Natural killer cell (primary cell): ENCODE data around the gene LETM1. TPM values are rescaled to one million over a fixed set of nuclear protein-coding genes. Genes with fewer than 3 reads are reported as not detected.
A peak's percentile ranks its signal among the peaks of the same experiment; 100 is the strongest.

Source experiments
- ATAC-seq, 3 donors: fragments of 150-1000 bp in 2 of 3; fragments of 200-7000 bp in 1 of 3; cut with Tn5 transposase; 1 replicate in 1 of 3; 2 replicates in 2 of 3; pipeline ENCODE4 v1.10.0; 2021; ENCODE audit warnings: mild to moderate bottlenecking in 2 of 3, moderate library complexity in 2 of 3
- DNase-seq, 2 donors: peaks; one replicate each; pipeline versions ENCODE4 v3.0.0 to v3.0.0-alpha.2; 2013 to 2021; ENCODE audit warnings: mixed read lengths in 1 of 2
- H3K27ac ChIP-seq: one replicate; pipeline ENCODE4 v1.5.1; 2013; ENCODE audit warnings: mild to moderate bottlenecking, low read length
- H3K27me3 ChIP-seq: one replicate; pipeline ENCODE4 v1.6.1; 2013; ENCODE audit warnings: low read length; ENCODE audit not compliant: control insufficient read depth, insufficient read depth
- H3K36me3 ChIP-seq: one replicate; pipeline ENCODE4 v1.6.1; 2013; ENCODE audit warnings: low read length; ENCODE audit not compliant: control insufficient read depth, insufficient read depth
- H3K4me1 ChIP-seq: one replicate; pipeline ENCODE4 v1.6.1; 2013; ENCODE audit warnings: low read length; ENCODE audit not compliant: control insufficient read depth, insufficient read depth
- H3K4me3 ChIP-seq: one replicate; pipeline ENCODE4 v1.5.1; 2013; ENCODE audit warnings: low read length
- H3K9me3 ChIP-seq: one replicate; pipeline ENCODE4 v1.6.1; 2013; ENCODE audit warnings: low read length; ENCODE audit not compliant: control insufficient read depth, insufficient read depth
- H3K27ac Mint-ChIP-seq, 2 donors: one replicate each; pipeline ENCODE4 v1.8.0; 2022; ENCODE audit warnings: mild to moderate bottlenecking in 2 of 2, mixed read lengths in 2 of 2, moderate library complexity in 1 of 2
- H3K27me3 Mint-ChIP-seq, 2 donors: one replicate each; pipeline ENCODE4 v1.8.0; 2022; ENCODE audit warnings: low read depth in 2 of 2, mixed read lengths in 2 of 2
- H3K36me3 Mint-ChIP-seq: one replicate; pipeline ENCODE4 v1.8.0; 2022; ENCODE audit warnings: mixed read lengths
- H3K4me1 Mint-ChIP-seq, 2 donors: one replicate each; pipeline ENCODE4 v1.8.0; 2022; ENCODE audit warnings: mixed read lengths in 2 of 2
- H3K4me3 Mint-ChIP-seq: one replicate; pipeline ENCODE4 v1.8.0; 2022; ENCODE audit warnings: mild to moderate bottlenecking, moderate library complexity, mixed read lengths
- H3K9me3 Mint-ChIP-seq, 2 donors: one replicate each; pipeline ENCODE4 v1.8.0; 2022; ENCODE audit warnings: mixed read lengths in 2 of 2
- CTCF ChIP-seq: fragments of 200-600 bp; IDR thresholded peaks from one replicate; pipeline ENCODE4 v1.8.0; 2022; ENCODE audit warnings: antibody characterized with exemption
- WGBS: methylation state at CpG from one replicate; pipeline ENCODE4 v1.1.7; 2013; ENCODE audit warnings: missing lambda C conversion rate; ENCODE audit not compliant: insufficient coverage; 5-methylcytosine and 5-hydroxymethylcytosine counted together
- intact Hi-C: fragments of 100-400 bp; cut with micrococcal nuclease; formaldehyde crosslinking; loops from one replicate; pipeline ENCODE4 v1.14.2; 2022
- total RNA-seq, 4 donors: library from RNA; stranded (reverse); fragments of 120-200 nt in 1 of 4; gene quantifications; one replicate each; pipeline versions ENCODE4 v1.2.3 to v1.2.4, GENCODE V29; 2013 to 2022

Gene LETM1
- total RNA-seq, 3 donors from 2014 or later (not counting 1 experiment from before 2014, with no cell fraction given), result 40.4 to 56.5 (median 55.7) TPM

GRCh38 chr4:1873291-1873690, 17.3 kb upstream of the LETM1 start:
- intact Hi-C loops, result no loop called here
- Mint-ChIP-seq H3K4me1 (peaks cover 18 to 26% of the 10 kb centered on the region in 2 donors), H3K36me3 (no peaks in the 10 kb centered on the region), H3K27ac (peak overlapping the region in 1 of 2 donors; percentile 85), H3K9me3 (no peaks in the 10 kb centered on the region), H3K4me3 (peak overlapping the region; percentile 84), H3K27me3 (no peaks in the 10 kb centered on the region)
- Histone ChIP-seq H3K27me3 (no peaks in the 10 kb centered on the region), H3K36me3 (no peaks in the 10 kb centered on the region), H3K4me1 (peaks cover 19% of the 10 kb centered on the region), H3K27ac (no peak overlapping the region), H3K4me3 (no peak overlapping the region), H3K9me3 (no peaks in the 10 kb centered on the region)
- no peak for ATAC-seq
- TF ChIP-seq CTCF, result no peak
- 85% methylated on average over 4 of the region's 4 CpGs for WGBS
- no peak for DNase-seq

GRCh38 chr4:1872870-1873269, 16.9 kb upstream of the LETM1 start:
- intact Hi-C loops, result no loop called here
- Histone ChIP-seq H3K27ac (no peak overlapping the region), H3K9me3 (no peaks in the 10 kb centered on the region), H3K36me3 (no peaks in the 10 kb centered on the region), H3K27me3 (no peaks in the 10 kb centered on the region), H3K4me1 (peaks cover 19% of the 10 kb centered on the region), H3K4me3 (no peak overlapping the region)
- H3K27me3 Mint-ChIP-seq, result no peaks in the 10 kb centered on the region
- no peaks in the 10 kb centered on the region for H3K9me3 Mint-ChIP-seq
- H3K36me3 Mint-ChIP-seq, result no peaks in the 10 kb centered on the region
- peak in 1 of 2 donors; percentile 51 for DNase-seq
- no peak for ATAC-seq
- peaks cover 18 to 26% of the 10 kb centered on the region in 2 donors for H3K4me1 Mint-ChIP-seq
- peak overlapping the region; percentile 76 to 85 for H3K27ac Mint-ChIP-seq
- no peak for TF ChIP-seq CTCF
- peak overlapping the region; percentile 84 for H3K4me3 Mint-ChIP-seq
- 75% methylated on average over 2 of the region's 3 CpGs for WGBS

GRCh38 chr4:1871471-1872021, 15.6 kb upstream of the LETM1 start:
- Mint-ChIP-seq H3K27me3 (no peaks in the 10 kb centered on the region), H3K4me3 (no peak overlapping the region), H3K27ac (no peak overlapping the region), H3K4me1 (peaks cover 18 to 20% of the 10 kb centered on the region in 2 donors), H3K9me3 (no peaks in the 10 kb centered on the region), H3K36me3 (no peaks in the 10 kb centered on the region)
- peak; percentile 40 to 45 for DNase-seq
- TF ChIP-seq CTCF, result no peak
- peak in 1 of 3 donors; percentile 6 for ATAC-seq
- intact Hi-C loops, result loop anchor here (2.0 kb wide), 1 partner anchor 15 kb away; the partner anchor contains the start of gene LETM1
- Histone ChIP-seq H3K27ac (no peak overlapping the region), H3K36me3 (no peaks in the 10 kb centered on the region), H3K4me1 (peaks cover 19% of the 10 kb centered on the region), H3K4me3 (peak overlapping the region; percentile 26), H3K27me3 (no peaks in the 10 kb centered on the region), H3K9me3 (no peaks in the 10 kb centered on the region)
- WGBS, result under 1% methylated on average over 79 of the region's 79 CpGs
